Mucosa of rectum (tissue), 2 donors: Measurements from ENCODE around the gene MYBBP1A.
A peak's percentile ranks its signal among the peaks of the same experiment; 100 is the strongest.

ENCODE experiments used
- H3K27ac ChIP-seq, 2 donors: one replicate each; pipeline ENCODE4 v1.7.0; 2013; ENCODE audit warnings: inconsistent platforms in 2 of 2, low read depth in 2 of 2, low read length in 2 of 2
- H3K27me3 ChIP-seq, 2 donors: one replicate each; pipeline ENCODE4 v1.7.0; 2013; ENCODE audit warnings: low read length in 2 of 2; ENCODE audit not compliant: control insufficient read depth in 2 of 2, insufficient read depth in 2 of 2
- H3K36me3 ChIP-seq, 2 donors: one replicate each; pipeline ENCODE4 v1.7.0; 2013; ENCODE audit warnings: low read length in 2 of 2; ENCODE audit not compliant: control insufficient read depth in 2 of 2, insufficient read depth in 2 of 2
- H3K4me1 ChIP-seq, 2 donors: one replicate each; pipeline ENCODE4 v1.7.0; 2013; ENCODE audit warnings: low read length in 2 of 2, mild to moderate bottlenecking in 1 of 2; ENCODE audit not compliant: control insufficient read depth in 2 of 2, insufficient read depth in 2 of 2
- H3K4me3 ChIP-seq, 2 donors: one replicate each; pipeline ENCODE4 v1.7.0; 2013; ENCODE audit warnings: low read length in 2 of 2
- H3K9ac ChIP-seq, 2 donors: one replicate each; pipeline ENCODE4 v1.7.0; 2013; ENCODE audit warnings: low read length in 2 of 2, low read depth in 1 of 2, mild to moderate bottlenecking in 1 of 2
- H3K9me3 ChIP-seq, 2 donors: one replicate each; pipeline ENCODE4 v1.7.0; 2013; ENCODE audit warnings: low read length in 2 of 2; ENCODE audit not compliant: control insufficient read depth in 2 of 2
- donor health status: healthy.
- donor health status: Normal muscosa, but diverticular disease.

The MYBBP1A gene

GRCh38 chr17:4542726-4543191 lies 12.4 kb downstream of the MYBBP1A start:
- Histone ChIP-seq H3K4me3 (no peak overlapping the region), H3K9ac (no peak overlapping the region), H3K27me3 (no peaks in the 10 kb centered on the region), H3K36me3 (peaks cover 36 to 61% of the 10 kb centered on the region in 2 donors), H3K9me3 (no peaks in the 10 kb centered on the region), H3K4me1 (peaks cover 0 to 4% of the 10 kb centered on the region in 2 donors), H3K27ac (no peak overlapping the region)

DNA sequence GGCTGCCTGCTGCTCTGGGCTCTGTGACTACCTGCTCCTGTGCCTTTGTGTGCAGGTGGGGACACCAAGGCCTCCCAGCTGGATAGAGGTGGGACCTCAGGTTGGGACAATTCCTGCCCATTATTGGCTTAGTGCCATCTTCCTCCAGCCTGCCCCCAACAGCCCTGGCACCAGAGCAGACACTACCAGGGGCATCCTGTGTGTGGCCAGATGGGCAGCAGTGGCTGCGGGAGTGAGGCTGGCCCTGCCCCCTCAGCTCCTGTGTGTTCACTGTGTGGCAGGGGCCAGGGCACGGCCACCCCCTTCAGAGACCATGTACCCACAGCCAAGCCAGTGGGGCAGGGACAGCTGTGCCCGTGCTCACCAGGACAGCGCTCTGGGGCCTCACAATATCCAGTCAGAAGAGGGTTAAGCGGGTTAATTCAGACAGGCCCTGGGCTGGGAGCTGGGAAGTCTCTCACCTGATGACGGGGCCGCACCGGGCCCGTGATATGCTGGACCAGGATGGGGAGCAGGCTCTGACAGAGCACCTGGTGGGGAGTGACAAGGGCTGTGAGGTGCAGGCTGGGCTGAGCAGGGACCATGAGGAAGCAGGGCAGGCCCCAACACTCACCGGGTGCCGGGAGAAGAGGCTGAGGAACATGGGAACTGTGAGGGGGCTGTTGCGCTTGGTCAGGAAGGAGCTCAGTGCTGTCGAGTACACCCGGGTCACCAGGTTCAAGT lies 13.0 kb downstream of the MYBBP1A start:
- Histone ChIP-seq H3K27ac (no peak overlapping the region), H3K4me3 (no peak overlapping the region), H3K4me1 (peaks cover 0 to 4% of the 10 kb centered on the region in 2 donors), H3K36me3 (peaks cover 30 to 59% of the 10 kb centered on the region in 2 donors), H3K9ac (no peak overlapping the region), H3K9me3 (no peaks in the 10 kb centered on the region), H3K27me3 (no peaks in the 10 kb centered on the region)

- peak overlapping the region in 1 of 2 donors; percentile 9 for H3K27ac ChIP-seq
- no peak overlapping the region for H3K4me3 ChIP-seq
- H3K4me1 ChIP-seq, result peaks cover under 1 to 7% of the 10 kb centered on the region in 2 donors
- no peak overlapping the region for H3K9ac ChIP-seq
- H3K9me3 ChIP-seq, result no peaks in the 10 kb centered on the region
- peaks cover 30 to 52% of the 10 kb centered on the region in 2 donors for H3K36me3 ChIP-seq
- H3K27me3 ChIP-seq, result no peaks in the 10 kb centered on the region
Measured at GRCh38 chr17:4541328-4542002, 13.7 kb downstream of the MYBBP1A start.

GRCh38 chr17:4540687-4541327 lies 14.4 kb downstream of the MYBBP1A start:
- H3K9ac ChIP-seq, result no peak overlapping the region
- no peaks in the 10 kb centered on the region for H3K27me3 ChIP-seq
- peak overlapping the region in 1 of 2 donors; percentile 9 for H3K27ac ChIP-seq
- peaks cover 4 to 12% of the 10 kb centered on the region in 2 donors for H3K4me1 ChIP-seq
- no peaks in the 10 kb centered on the region for H3K9me3 ChIP-seq
- peaks cover 29 to 50% of the 10 kb centered on the region in 2 donors for H3K36me3 ChIP-seq
- no peak overlapping the region for H3K4me3 ChIP-seq

DNA sequence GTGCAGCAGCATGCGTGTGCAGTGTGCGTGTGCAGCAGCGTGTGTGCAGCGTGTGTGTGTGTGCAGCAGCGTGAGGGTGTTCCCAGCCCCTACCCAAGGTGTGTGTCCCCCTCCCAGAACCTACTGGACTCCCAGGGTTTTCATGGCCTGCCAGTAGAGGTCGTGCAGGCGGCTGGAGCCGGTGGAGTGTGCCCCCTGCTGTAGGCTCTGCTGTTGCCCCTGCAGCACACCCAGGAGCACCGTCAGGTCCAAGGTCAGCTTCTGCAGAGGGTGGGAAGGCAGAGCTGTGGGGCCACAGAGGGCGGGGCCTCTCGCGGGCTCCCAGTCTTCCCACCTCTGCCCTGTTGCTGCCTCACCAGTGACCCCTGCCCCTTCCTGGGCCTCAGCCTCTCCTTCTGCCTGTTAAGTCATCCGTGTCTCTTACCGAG lies 14.9 kb downstream of the MYBBP1A start:
- peaks cover 4 to 13% of the 10 kb centered on the region in 2 donors for H3K4me1 ChIP-seq
- H3K4me3 ChIP-seq, result no peak overlapping the region
- H3K9ac ChIP-seq, result no peak overlapping the region
- H3K27me3 ChIP-seq, result no peaks in the 10 kb centered on the region
- H3K36me3 ChIP-seq, result peaks cover 26 to 46% of the 10 kb centered on the region in 2 donors
- H3K27ac ChIP-seq, result no peak overlapping the region
- no peaks in the 10 kb centered on the region for H3K9me3 ChIP-seq

- Histone ChIP-seq H3K9me3 (no peaks in the 10 kb centered on the region), H3K27ac (no peak overlapping the region), H3K4me1 (peaks cover 4 to 13% of the 10 kb centered on the region in 2 donors), H3K9ac (no peak overlapping the region), H3K4me3 (no peak overlapping the region), H3K36me3 (peaks cover 26 to 45% of the 10 kb centered on the region in 2 donors), H3K27me3 (no peaks in the 10 kb centered on the region)
Measured at GRCh38 chr17:4539576-4540223, 15.5 kb downstream of the MYBBP1A start.

DNA sequence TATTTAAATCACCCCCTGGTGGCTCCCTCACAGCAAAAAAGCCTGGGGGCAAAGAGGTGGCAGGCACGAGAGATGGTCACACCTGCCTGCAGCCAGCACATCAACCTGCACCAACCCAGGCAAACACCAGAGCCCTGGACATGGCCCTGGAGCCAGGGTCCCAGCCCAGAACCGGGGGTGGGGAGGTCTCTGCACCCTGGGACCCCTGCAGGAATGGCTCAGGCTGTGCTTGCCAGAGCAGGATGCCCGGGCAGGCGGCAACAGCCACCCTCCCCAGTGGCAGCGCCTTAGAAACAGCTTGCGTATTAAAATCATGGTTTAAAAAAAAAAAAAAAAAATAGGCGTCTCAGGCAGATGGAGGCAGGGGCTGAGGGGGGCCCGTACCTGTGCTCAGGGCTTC lies 16.2 kb downstream of the MYBBP1A start:
- Histone ChIP-seq H3K9ac (no peak overlapping the region), H3K27me3 (no peaks in the 10 kb centered on the region), H3K4me3 (no peak overlapping the region), H3K4me1 (peaks cover 7 to 17% of the 10 kb centered on the region in 2 donors), H3K36me3 (peaks cover 24 to 43% of the 10 kb centered on the region in 2 donors), H3K9me3 (no peaks in the 10 kb centered on the region), H3K27ac (no peak overlapping the region)

DNA sequence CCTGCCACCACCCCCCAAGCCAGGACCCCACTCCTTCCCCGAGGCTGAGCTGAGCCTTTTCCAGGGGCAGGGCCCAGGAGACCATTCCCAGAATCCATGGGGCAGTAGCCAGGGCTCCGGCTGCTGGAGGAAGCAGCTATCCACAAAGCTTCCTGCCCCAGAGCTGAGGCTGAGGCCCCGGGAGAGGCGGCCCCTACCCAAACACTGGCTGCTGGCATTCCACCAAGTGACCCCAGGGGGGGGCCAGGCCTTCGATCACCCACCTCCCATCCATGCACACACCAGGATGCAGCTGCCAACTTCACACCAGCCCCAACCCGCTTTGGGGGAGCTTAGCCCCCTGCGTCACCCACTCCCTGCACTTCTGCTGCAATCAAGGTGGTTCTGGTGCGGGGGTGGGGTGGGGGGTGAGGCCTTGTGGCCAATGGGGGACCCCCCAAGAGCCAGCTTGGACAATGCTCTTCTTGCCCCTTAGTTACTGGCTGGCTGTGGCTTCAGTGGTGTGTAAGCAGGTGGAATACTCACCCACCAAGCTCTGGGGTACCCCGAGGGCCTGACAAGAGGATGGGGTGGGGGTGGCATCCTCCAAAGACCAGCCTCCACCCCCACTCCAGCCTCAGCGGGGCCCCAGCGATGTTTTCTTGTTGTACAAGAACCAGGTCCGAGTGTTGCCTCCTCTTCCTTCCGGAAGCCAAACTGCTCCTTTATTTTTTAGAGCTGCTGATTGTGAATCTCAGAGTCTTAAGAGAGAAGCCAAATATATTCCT lies 16.8 kb downstream of the MYBBP1A start:
- H3K27ac ChIP-seq, result peak overlapping the region in 1 of 2 donors; percentile 17
- peaks cover 24 to 38% of the 10 kb centered on the region in 2 donors for H3K36me3 ChIP-seq
- no peaks in the 10 kb centered on the region for H3K27me3 ChIP-seq
- H3K9me3 ChIP-seq, result no peaks in the 10 kb centered on the region
- H3K4me3 ChIP-seq, result no peak overlapping the region
- H3K9ac ChIP-seq, result no peak overlapping the region
- peaks cover 7 to 17% of the 10 kb centered on the region in 2 donors for H3K4me1 ChIP-seq

DNA sequence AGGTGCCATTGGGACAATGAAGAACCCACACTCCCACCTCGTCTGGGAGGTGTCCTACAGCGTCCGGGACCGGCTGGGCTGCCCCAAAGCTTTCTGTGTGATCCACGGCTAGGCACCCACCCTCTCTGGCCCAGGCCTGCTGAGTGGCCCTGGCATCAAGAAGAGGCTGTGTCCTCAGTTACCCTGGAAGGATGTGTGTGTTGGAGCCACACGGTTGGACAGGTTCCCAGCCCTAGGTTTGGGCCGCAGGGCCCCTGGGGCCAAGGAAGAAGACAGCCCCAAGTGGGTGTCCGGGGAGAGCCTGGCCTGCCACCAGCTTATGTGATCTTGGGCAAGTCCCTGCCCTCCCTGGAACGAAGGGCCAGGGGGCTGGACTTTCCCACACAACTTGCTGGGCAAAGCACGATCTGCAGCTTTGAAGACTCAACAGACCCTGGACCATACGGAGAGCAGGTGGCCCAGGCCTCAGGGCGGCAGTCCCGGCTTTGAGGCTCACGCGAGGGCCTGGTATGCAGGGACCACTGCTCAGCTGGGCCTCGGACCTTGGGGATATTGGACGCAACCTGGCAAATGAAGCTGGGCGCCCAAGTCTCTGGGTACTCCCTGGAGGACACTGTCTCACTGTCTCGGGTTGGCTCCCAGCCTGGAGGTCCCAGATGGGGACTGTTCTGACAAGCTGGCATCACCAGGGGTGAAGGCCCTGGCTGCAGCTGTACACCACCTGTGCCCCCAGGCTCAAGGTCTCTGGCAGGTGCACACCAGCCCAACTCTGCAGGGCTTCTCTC lies 17.5 kb downstream of the MYBBP1A start:
- no peak overlapping the region for H3K4me3 ChIP-seq
- peaks cover 7 to 17% of the 10 kb centered on the region in 2 donors for H3K4me1 ChIP-seq

More for the DNA sequence above, 17.5 kb downstream of the MYBBP1A start:
- Histone ChIP-seq H3K27ac (peak overlapping the region in 1 of 2 donors; percentile 17), H3K9ac (no peak overlapping the region), H3K9me3 (no peaks in the 10 kb centered on the region), H3K27me3 (no peaks in the 10 kb centered on the region), H3K36me3 (peaks cover 19 to 31% of the 10 kb centered on the region in 2 donors)
